AG04449 (cell line): ENCODE data around the gene CADM4.

Source experiments
- CTCF ChIA-PET: fragments of 350-600 bp; formaldehyde crosslinking; extraction: SDS; loops from one replicate; lab custom pipeline; 2021; ENCODE audit warnings: antibody characterized with exemption; lab: Yijun Ruan, JAX
- POLR2A ChIA-PET: fragments of 400-600, 350-600 bp; formaldehyde crosslinking; extraction: SDS; loops from one replicate; lab custom pipeline; 2020; ENCODE audit warnings: antibody characterized with exemption, inconsistent platforms; lab: Yijun Ruan, JAX
- DNase-seq: peaks from one replicate; pipeline ENCODE4 v3.0.0-alpha.2; 2010; ENCODE audit warnings: low read depth, low spot score
- H3K4me3 ChIP-seq: 2 replicates; pipeline ENCODE4 v1.5.1; 2011; ENCODE audit warnings: low read depth, mild to moderate bottlenecking, control low read depth, low read length
- CTCF ChIP-seq: IDR thresholded peaks from one replicate; pipeline ENCODE4 v1.5.1; 2011; ENCODE audit warnings: mild to moderate bottlenecking, moderate library complexity, low read length, control low read depth, inconsistent platforms; ENCODE audit not compliant: insufficient read depth; ENCODE audit errors: missing control alignments

CADM4 gene

GRCh38 chr19:43581467-43581866 lies 58.2 kb downstream of the CADM4 start:
- POLR2A ChIA-PET: no interaction called here
- TF ChIP-seq CTCF: no peak
- CTCF ChIA-PET: interaction anchor here (0.7 to 8.7 kb wide), 2 partner anchors 13 to 26 kb away, joined by 3 to 68 read pairs; partner anchors contain the start of genes IRGQ and ZNF576
- DNase-seq: no peak
- H3K4me3 ChIP-seq: no peak overlapping the region

GRCh38 chr19:43578787-43579186 lies 60.9 kb downstream of the CADM4 start:
- no peak for TF ChIP-seq CTCF
- CTCF ChIA-PET: interaction anchor here (1.2 to 2.4 kb wide), 2 partner anchors 16 to 24 kb away, joined by 3 to 10 read pairs; no protein-coding TSS in a partner anchor

GRCh38 chr19:43575955-43576878 lies 63.4 kb downstream of the CADM4 start:
- TF ChIP-seq CTCF: no peak
- ChIA-PET POLR2A (no interaction called here), CTCF (interaction anchor here (1.0 to 2.7 kb wide), 4 partner anchors 18 to 21 kb away, joined by 3 to 21 read pairs (median 15); no protein-coding TSS in a partner anchor)
- H3K4me3 ChIP-seq: peak overlapping the region; percentile 92
- no peak for DNase-seq

More at GRCh38 chr19:43578787-43579186, 60.9 kb downstream of the CADM4 start:
- POLR2A ChIA-PET: no interaction called here
- H3K4me3 ChIP-seq: no peak overlapping the region
- DNase-seq: no peak

- H3K4me3 ChIP-seq: peak within 1 kb of the TSS; percentile 92
- DNase-seq: peak; percentile 80
- ChIA-PET CTCF (interaction anchor here (0.6 to 2.7 kb wide), 7 partner anchors 9 to 128 kb away, joined by 3 to 21 read pairs (median 4); no protein-coding TSS in a partner anchor), POLR2A (interaction anchor here (0.7 to 0.8 kb wide), 2 partner anchors 9 to 19 kb away, joined by 3 to 4 read pairs; no protein-coding TSS in a partner anchor)
- no peak for TF ChIP-seq CTCF
Measured at GRCh38 chr19:43575156-43575950, 64.3 kb downstream of the CADM4 start, which contains the start of the genes PINLYP and XRCC1. Gene PINLYP (plus strand): TSS chr19:43575801. CDS start chr19:43577192, 1,391 bp downstream. Gene XRCC1 (minus strand): TSS chr19:43575527. CDS start chr19:43575458, 69 bp downstream.

GRCh38 chr19:43574424-43575155 lies 65.1 kb downstream of the CADM4 start:
- no peak for TF ChIP-seq CTCF
- DNase-seq: no peak
- CTCF ChIA-PET: interaction anchor here (0.8 to 2.7 kb wide), 6 partner anchors 9 to 127 kb away, joined by 3 to 21 read pairs (median 4); no protein-coding TSS in a partner anchor
- H3K4me3 ChIP-seq: peak overlapping the region; percentile 92
- POLR2A ChIA-PET: interaction anchor here (0.7 to 0.8 kb wide), 2 partner anchors 10 to 20 kb away, joined by 3 to 4 read pairs; no protein-coding TSS in a partner anchor
